Activated naive CD8-positive, alpha-beta T cell treated with anti-CD3 and anti-CD28 coated beads, Interleukin-2, amount 10 ng/mL, durations not matched to agents 7 days and 5 days (primary cell): ENCODE data around the gene TOMT. TPM values are rescaled to one million over a fixed set of nuclear protein-coding genes. Genes with fewer than 3 reads are reported as not detected.
"Not testable (repeated sequence)": the region's sequence is repeated elsewhere in the genome, so short reads cannot be mapped to it uniquely, and the experiment has no call there.

Experiments used
- ATAC-seq: fragments of 150-1000 bp; cut with Tn5 transposase; one replicate; pipeline ENCODE4 v1.10.0; 2021; ENCODE audit warnings: low read depth, moderate library complexity
- POLR2A ChIA-PET: fragments of 350-600 bp; sonication (Branson Sonifier 250); formaldehyde crosslinking; loops from one replicate; lab custom pipeline; 2021; ENCODE audit warnings: antibody characterized with exemption; lab: Charles Lee
- DNase-seq: peaks from one replicate; pipeline ENCODE4 v3.0.0; 2021
- H3K27ac Mint-ChIP-seq: one replicate; pipeline ENCODE4 v1.8.0; 2022; ENCODE audit warnings: mild to moderate bottlenecking, mixed read lengths
- H3K27me3 Mint-ChIP-seq: one replicate; pipeline ENCODE4 v1.8.0; 2022; ENCODE audit warnings: mild to moderate bottlenecking, moderate library complexity, mixed read lengths
- H3K36me3 Mint-ChIP-seq: one replicate; pipeline ENCODE4 v1.8.0; 2021; ENCODE audit warnings: mild to moderate bottlenecking, mixed read lengths
- H3K4me1 Mint-ChIP-seq: one replicate; pipeline ENCODE4 v1.8.0; 2021; ENCODE audit warnings: mixed read lengths
- H3K4me3 Mint-ChIP-seq: one replicate; pipeline ENCODE4 v1.8.0; 2022; ENCODE audit warnings: mild to moderate bottlenecking, moderate library complexity, mixed read lengths
- H3K9me3 Mint-ChIP-seq: one replicate; pipeline ENCODE4 v1.8.0; 2021; ENCODE audit warnings: mixed read lengths
- total RNA-seq, 2 experiments: library from RNA; stranded (reverse); gene quantifications; one replicate each; pipeline ENCODE4 v1.2.3, GENCODE V29; 2021

TOMT gene
- total RNA-seq, 2 experiments from 2014 or later: not detected

GRCh38 chr11:72139500-72139899 lies 33.8 kb downstream of the TOMT start:
- Mint-ChIP-seq H3K4me3 (no peak overlapping the region), H3K27me3 (peaks cover 2% of the 10 kb centered on the region), H3K36me3 (no peaks in the 10 kb centered on the region), H3K9me3 (peaks cover 4% of the 10 kb centered on the region), H3K27ac (no peak overlapping the region), H3K4me1 (peaks cover 22% of the 10 kb centered on the region)
- no peak for ATAC-seq
- no peak for DNase-seq
- POLR2A ChIA-PET: no interaction called here

GRCh38 chr11:72140661-72141060 lies 34.9 kb downstream of the TOMT start:
- Mint-ChIP-seq H3K27ac (no peak overlapping the region), H3K9me3 (peaks cover 4% of the 10 kb centered on the region), H3K4me1 (peaks cover 22% of the 10 kb centered on the region), H3K27me3 (peaks cover 4% of the 10 kb centered on the region), H3K36me3 (no peaks in the 10 kb centered on the region), H3K4me3 (no peak overlapping the region)
- ATAC-seq: no peak
- no peak for DNase-seq
- POLR2A ChIA-PET: no interaction called here

GRCh38 chr11:72141066-72141465 lies 35.3 kb downstream of the TOMT start:
- no peak overlapping the region for H3K4me3 Mint-ChIP-seq
- no peak for DNase-seq
- peaks cover 22% of the 10 kb centered on the region for H3K4me1 Mint-ChIP-seq
- no peak for ATAC-seq
- peaks cover 6% of the 10 kb centered on the region for H3K27me3 Mint-ChIP-seq
- H3K36me3 Mint-ChIP-seq: no peaks in the 10 kb centered on the region
- H3K27ac Mint-ChIP-seq: no peak overlapping the region
- H3K9me3 Mint-ChIP-seq: peaks cover 4% of the 10 kb centered on the region
- POLR2A ChIA-PET: no interaction called here

- H3K9me3 Mint-ChIP-seq, H3K27me3 Mint-ChIP-seq, DNase-seq, H3K27ac Mint-ChIP-seq, H3K4me3 Mint-ChIP-seq, H3K36me3 Mint-ChIP-seq, POLR2A ChIA-PET, ATAC-seq: not testable (repeated sequence)
- peaks cover 19% of the 10 kb centered on the region for H3K4me1 Mint-ChIP-seq
Measured at GRCh38 chr11:72142086-72142485, 36.4 kb downstream of the TOMT start.

GRCh38 chr11:72142543-72142942 lies 36.8 kb downstream of the TOMT start:
- DNase-seq, H3K4me3 Mint-ChIP-seq, H3K9me3 Mint-ChIP-seq, ATAC-seq, H3K27ac Mint-ChIP-seq, H3K27me3 Mint-ChIP-seq, POLR2A ChIA-PET, H3K36me3 Mint-ChIP-seq: not testable (repeated sequence)
- peaks cover 19% of the 10 kb centered on the region for H3K4me1 Mint-ChIP-seq

- H3K36me3 Mint-ChIP-seq: no peaks in the 10 kb centered on the region
- POLR2A ChIA-PET: interaction anchor here (2.1 kb wide), 1 partner anchor 32 kb away, joined by 7 read pairs; the partner anchor contains the start of gene ANAPC15
- DNase-seq: no peak
- no peak for ATAC-seq
- H3K4me1 Mint-ChIP-seq: peaks cover 19% of the 10 kb centered on the region
- no peak overlapping the region for H3K4me3 Mint-ChIP-seq
- peaks cover 10% of the 10 kb centered on the region for H3K27me3 Mint-ChIP-seq
- H3K27ac Mint-ChIP-seq: no peak overlapping the region
- H3K9me3 Mint-ChIP-seq: no peaks in the 10 kb centered on the region
Measured at GRCh38 chr11:72144807-72145565, 39.3 kb downstream of the TOMT start.

GRCh38 chr11:72146625-72147024 lies 40.9 kb downstream of the TOMT start:
- POLR2A ChIA-PET: no interaction called here
- peaks cover 7% of the 10 kb centered on the region for H3K4me1 Mint-ChIP-seq

GRCh38 chr11:72150882-72151281 lies 45.2 kb downstream of the TOMT start:
- H3K36me3 Mint-ChIP-seq: no peaks in the 10 kb centered on the region
- H3K27ac Mint-ChIP-seq: no peak overlapping the region
- no peaks in the 10 kb centered on the region for H3K4me1 Mint-ChIP-seq
- no peak for ATAC-seq
- DNase-seq: no peak
- POLR2A ChIA-PET: no interaction called here
- no peaks in the 10 kb centered on the region for H3K9me3 Mint-ChIP-seq
- no peak overlapping the region for H3K4me3 Mint-ChIP-seq
- peaks cover 14% of the 10 kb centered on the region for H3K27me3 Mint-ChIP-seq

More at GRCh38 chr11:72146625-72147024, 40.9 kb downstream of the TOMT start:
- Mint-ChIP-seq H3K27ac (no peak overlapping the region), H3K9me3 (no peaks in the 10 kb centered on the region), H3K27me3 (peaks cover 14% of the 10 kb centered on the region), H3K4me3 (no peak overlapping the region), H3K36me3 (no peaks in the 10 kb centered on the region)
- no peak for ATAC-seq
- no peak for DNase-seq

- H3K27ac Mint-ChIP-seq, H3K4me1 Mint-ChIP-seq, POLR2A ChIA-PET, ATAC-seq, H3K36me3 Mint-ChIP-seq, H3K9me3 Mint-ChIP-seq, H3K4me3 Mint-ChIP-seq, DNase-seq: not testable (repeated sequence)
- H3K27me3 Mint-ChIP-seq: peaks cover 20% of the 10 kb centered on the region
Measured at GRCh38 chr11:72153874-72154273, 48.1 kb downstream of the TOMT start.

GRCh38 chr11:72154816-72155215 lies 49.1 kb downstream of the TOMT start:
- Mint-ChIP-seq H3K4me3 (no peak overlapping the region), H3K27ac (no peak overlapping the region), H3K36me3 (no peaks in the 10 kb centered on the region), H3K9me3 (no peaks in the 10 kb centered on the region), H3K4me1 (no peaks in the 10 kb centered on the region), H3K27me3 (peaks cover 20% of the 10 kb centered on the region)
- ATAC-seq: no peak
- POLR2A ChIA-PET: no interaction called here
- no peak for DNase-seq

GRCh38 chr11:72155751-72156150 lies 50.0 kb downstream of the TOMT start:
- ATAC-seq (no peak), DNase-seq (no peak)
- H3K27me3 Mint-ChIP-seq: peaks cover 22% of the 10 kb centered on the region
- H3K4me1 Mint-ChIP-seq: no peaks in the 10 kb centered on the region
- H3K36me3 Mint-ChIP-seq: no peaks in the 10 kb centered on the region
- POLR2A ChIA-PET: no interaction called here
- H3K27ac Mint-ChIP-seq: no peak overlapping the region
- no peaks in the 10 kb centered on the region for H3K9me3 Mint-ChIP-seq
- H3K4me3 Mint-ChIP-seq: no peak overlapping the region

GRCh38 chr11:72157131-72157530 lies 51.4 kb downstream of the TOMT start:
- peaks cover 18% of the 10 kb centered on the region for H3K27me3 Mint-ChIP-seq
- no peak overlapping the region for H3K4me3 Mint-ChIP-seq
- H3K4me1 Mint-ChIP-seq: no peaks in the 10 kb centered on the region
- DNase-seq: no peak
- H3K27ac Mint-ChIP-seq: no peak overlapping the region
- H3K9me3 Mint-ChIP-seq: no peaks in the 10 kb centered on the region
- POLR2A ChIA-PET: no interaction called here
- no peak for ATAC-seq
- no peaks in the 10 kb centered on the region for H3K36me3 Mint-ChIP-seq
